Lower lobe of right lung (tissue), 2 donors: ENCODE results near the gene RBM48. TPM values are rescaled to one million over a fixed set of nuclear protein-coding genes. Genes with fewer than 3 reads are reported as not detected.
A peak's percentile ranks its signal among the peaks of the same experiment; 100 is the strongest.
"Not testable (repeated sequence)": the region's sequence is repeated elsewhere in the genome, so short reads cannot be mapped to it uniquely, and the experiment has no call there.

Experiments used
- ATAC-seq, 2 donors: fragments of 200-7000 bp; cut with Tn5 transposase; one replicate each; pipeline ENCODE4 v1.9.1; 2020 to 2022; ENCODE audit warnings: mild to moderate bottlenecking in 2 of 2, moderate library complexity in 2 of 2
- DNase-seq: peaks from one replicate; pipeline ENCODE4 v3.0.0-alpha.2; 2020
- H3K27ac ChIP-seq: fragments of 200-600 bp; one replicate; pipeline ENCODE4 v1.8.0; 2022
- H3K27me3 ChIP-seq: fragments of 200-600 bp; one replicate; pipeline ENCODE4 v1.8.0; 2022; ENCODE audit warnings: low read depth
- H3K36me3 ChIP-seq: fragments of 200-600 bp; one replicate; pipeline ENCODE4 v1.8.0; 2022; ENCODE audit warnings: mild to moderate bottlenecking
- H3K4me1 ChIP-seq: fragments of 200-600 bp; one replicate; pipeline ENCODE4 v1.8.0; 2022
- H3K4me3 ChIP-seq: fragments of 200-600 bp; one replicate; pipeline ENCODE4 v1.8.0; 2022; ENCODE audit warnings: mild to moderate bottlenecking
- H3K9me3 ChIP-seq: fragments of 200-600 bp; one replicate; pipeline ENCODE4 v1.8.0; 2022
- intact Hi-C: fragments of 100-400 bp; cut with DNase I; formaldehyde crosslinking; loops from one replicate; pipeline ENCODE4 v1.11.0; 2022
- total RNA-seq: library from RNA; stranded (reverse); fragmentation: NEBNext Ultra II Directional; extraction: Animal tissue kit (Norgen Biotek cat#: 25700); gene quantifications from one replicate; pipeline ENCODE4 v1.2.1, GENCODE V29; 2021
- TF ChIP-seq, protein P1 (sequence below): fragments of 200-600 bp; IDR thresholded peaks from one replicate; pipeline ENCODE4 v1.8.0; 2022; ENCODE audit warnings: antibody characterized with exemption, mild to moderate bottlenecking
- donor health status: DM: no; HTN: yes; CAD: no; lungs with severe emphysema.

The RBM48 gene
- total RNA-seq, 1 donor from 2014 or later, result 16.5 TPM

DNA sequence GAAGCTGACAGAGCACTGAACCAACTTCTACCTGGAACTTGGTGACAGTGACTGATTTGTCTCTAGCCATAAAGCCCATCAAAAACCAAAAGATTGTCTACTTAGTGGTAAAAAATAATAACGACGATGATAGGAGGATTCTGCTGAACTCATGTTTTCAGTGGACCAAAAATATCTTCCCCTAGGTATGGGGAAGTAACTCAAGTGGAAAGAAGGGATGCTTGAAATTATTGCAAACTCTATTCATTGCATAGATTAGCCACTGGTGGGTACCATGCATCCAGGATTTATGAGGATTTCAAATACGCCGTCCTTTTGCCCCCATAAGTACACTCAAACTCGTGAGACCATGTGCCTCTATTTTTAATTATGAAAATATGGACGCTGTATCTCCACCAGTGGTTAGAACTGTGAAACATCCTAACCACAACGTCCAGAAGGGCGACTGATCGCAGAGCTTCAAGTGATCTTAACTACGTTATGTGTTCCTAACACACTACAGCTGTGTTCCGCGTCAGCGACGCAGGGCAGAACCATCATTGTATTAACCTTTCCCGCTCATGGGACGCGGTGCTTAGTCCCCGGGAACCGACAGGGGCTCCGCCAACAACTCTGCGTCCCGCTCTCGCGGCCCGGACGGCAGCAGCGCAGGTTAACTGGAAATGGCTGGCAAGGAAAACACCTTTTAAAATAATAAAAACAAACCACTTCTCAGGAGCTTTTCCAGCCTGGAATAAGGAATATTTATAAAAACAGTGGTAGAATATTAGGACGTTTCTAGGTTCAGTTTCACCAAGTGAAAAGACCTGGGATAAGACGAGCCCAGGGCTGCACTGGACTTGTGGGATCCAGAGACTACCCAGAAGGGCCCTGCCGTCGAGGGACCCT, 1.1 kb upstream of the RBM48 start:
- Histone ChIP-seq H3K27me3 (no peaks in the 10 kb centered on the region), H3K4me3 (peak overlapping the region; percentile 90), H3K27ac (peak overlapping the region; percentile 92), H3K36me3 (peaks cover 25% of the 10 kb centered on the region), H3K4me1 (peaks cover 20% of the 10 kb centered on the region), H3K9me3 (no peaks in the 10 kb centered on the region)
- peak; percentile 61 for DNase-seq
- TF ChIP-seq, protein P1, sequence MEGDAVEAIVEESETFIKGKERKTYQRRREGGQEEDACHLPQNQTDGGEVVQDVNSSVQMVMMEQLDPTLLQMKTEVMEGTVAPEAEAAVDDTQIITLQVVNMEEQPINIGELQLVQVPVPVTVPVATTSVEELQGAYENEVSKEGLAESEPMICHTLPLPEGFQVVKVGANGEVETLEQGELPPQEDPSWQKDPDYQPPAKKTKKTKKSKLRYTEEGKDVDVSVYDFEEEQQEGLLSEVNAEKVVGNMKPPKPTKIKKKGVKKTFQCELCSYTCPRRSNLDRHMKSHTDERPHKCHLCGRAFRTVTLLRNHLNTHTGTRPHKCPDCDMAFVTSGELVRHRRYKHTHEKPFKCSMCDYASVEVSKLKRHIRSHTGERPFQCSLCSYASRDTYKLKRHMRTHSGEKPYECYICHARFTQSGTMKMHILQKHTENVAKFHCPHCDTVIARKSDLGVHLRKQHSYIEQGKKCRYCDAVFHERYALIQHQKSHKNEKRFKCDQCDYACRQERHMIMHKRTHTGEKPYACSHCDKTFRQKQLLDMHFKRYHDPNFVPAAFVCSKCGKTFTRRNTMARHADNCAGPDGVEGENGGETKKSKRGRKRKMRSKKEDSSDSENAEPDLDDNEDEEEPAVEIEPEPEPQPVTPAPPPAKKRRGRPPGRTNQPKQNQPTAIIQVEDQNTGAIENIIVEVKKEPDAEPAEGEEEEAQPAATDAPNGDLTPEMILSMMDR, result no peak
- intact Hi-C loops, result no loop called here
- peak; percentile 67 to 74 for ATAC-seq

DNA sequence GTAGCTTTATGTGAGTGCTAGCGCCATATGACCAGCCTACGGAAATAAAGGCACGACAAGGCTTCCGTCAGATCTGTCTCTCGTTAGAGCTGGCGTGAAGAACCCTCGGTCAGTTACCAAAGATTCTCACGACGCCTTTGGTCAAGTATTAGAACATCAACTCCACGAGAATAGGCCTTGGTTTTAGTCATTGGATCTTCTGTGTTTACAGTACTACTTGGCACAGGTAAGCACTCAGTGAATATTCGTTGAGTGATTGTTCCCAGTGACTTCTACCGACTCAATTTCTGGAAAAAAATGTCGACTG, 316 bp downstream of the RBM48 start:
- DNase-seq (no peak), ATAC-seq (peak in 1 of 2 donors; percentile 3)
- H3K27ac ChIP-seq, result peak overlapping the region; percentile 92
- intact Hi-C loops, result no loop called here
- peaks cover 20% of the 10 kb centered on the region for H3K4me1 ChIP-seq
- no peaks in the 10 kb centered on the region for H3K27me3 ChIP-seq
- no peaks in the 10 kb centered on the region for H3K9me3 ChIP-seq
- H3K4me3 ChIP-seq, result peak overlapping the region; percentile 90
- TF ChIP-seq, protein P1, result no peak
- peaks cover 39% of the 10 kb centered on the region for H3K36me3 ChIP-seq

DNA sequence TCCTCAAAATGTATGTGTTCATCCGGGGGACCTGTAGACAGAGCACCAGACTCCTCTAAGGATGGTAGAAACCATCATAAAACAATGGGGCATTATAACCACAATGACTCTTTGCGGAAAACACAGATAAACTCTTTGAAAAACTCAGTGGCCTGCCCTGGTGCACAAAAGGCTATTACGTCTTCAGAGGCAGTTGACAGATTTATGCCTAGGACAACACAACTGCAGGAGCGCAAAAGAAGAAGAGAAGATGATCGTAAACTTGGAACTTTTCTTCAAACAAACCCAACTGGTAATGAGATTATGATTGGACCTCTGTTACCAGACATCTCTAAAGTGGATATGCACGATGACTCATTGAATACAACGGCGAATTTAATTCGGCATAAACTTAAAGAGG, 6.0 kb downstream of the RBM48 start:
- H3K9me3 ChIP-seq, result no peaks in the 10 kb centered on the region
- H3K36me3 ChIP-seq, result peaks cover 96% of the 10 kb centered on the region
- no peak overlapping the region for H3K4me3 ChIP-seq
- H3K4me1 ChIP-seq, result peaks cover 9% of the 10 kb centered on the region
- DNase-seq (no peak), ATAC-seq (no peak)
- no peak overlapping the region for H3K27ac ChIP-seq
- intact Hi-C loops, result no loop called here
- no peaks in the 10 kb centered on the region for H3K27me3 ChIP-seq
- TF ChIP-seq, protein P1, result no peak

DNA sequence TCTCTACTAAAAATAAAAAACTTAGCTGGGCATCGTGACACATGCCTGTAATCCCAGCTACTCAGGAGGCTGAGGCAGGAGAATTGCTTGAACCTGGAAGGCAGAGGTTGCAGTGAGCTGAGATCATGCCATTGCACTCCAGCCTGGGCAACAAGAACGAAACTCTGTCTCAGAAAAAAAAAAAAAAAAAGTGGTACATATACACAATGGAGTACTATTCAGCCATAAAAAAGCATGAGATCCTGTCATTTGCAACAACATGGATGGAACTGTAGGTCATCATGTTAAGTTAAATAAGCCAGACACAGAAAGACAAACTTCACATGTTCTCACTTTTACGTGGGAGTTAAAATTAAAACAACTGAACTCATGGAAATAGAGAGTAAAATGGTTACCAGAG, 14.9 kb downstream of the RBM48 start:
- DNase-seq, H3K9me3 ChIP-seq, H3K4me1 ChIP-seq, intact Hi-C loops, H3K4me3 ChIP-seq, H3K27ac ChIP-seq, ATAC-seq, H3K27me3 ChIP-seq: not testable (repeated sequence)
- peaks cover 11% of the 10 kb centered on the region for H3K36me3 ChIP-seq

DNA sequence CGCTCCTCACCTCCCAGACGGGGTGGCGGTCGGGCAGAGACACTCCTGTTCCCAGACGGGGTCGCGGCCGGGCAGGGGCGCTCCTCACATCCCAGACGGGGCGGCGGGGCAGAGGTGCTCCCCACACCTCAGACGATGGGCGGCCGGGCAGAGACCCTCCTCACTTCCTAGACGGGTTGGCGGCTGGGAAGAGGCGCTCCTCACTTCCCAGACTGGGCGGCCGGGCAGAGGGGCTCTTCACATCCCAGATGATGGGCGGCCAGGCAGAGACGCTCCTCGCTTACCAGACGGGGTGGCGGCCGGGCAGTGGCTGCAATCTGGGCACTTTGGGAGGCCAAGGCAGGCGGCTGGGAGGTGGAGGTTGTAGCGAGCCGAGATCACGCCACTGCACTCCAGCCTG, 16.5 kb downstream of the RBM48 start:
- ATAC-seq, H3K4me3 ChIP-seq, H3K27me3 ChIP-seq, intact Hi-C loops, H3K36me3 ChIP-seq, H3K27ac ChIP-seq, DNase-seq, H3K9me3 ChIP-seq, H3K4me1 ChIP-seq: not testable (repeated sequence)

DNA sequence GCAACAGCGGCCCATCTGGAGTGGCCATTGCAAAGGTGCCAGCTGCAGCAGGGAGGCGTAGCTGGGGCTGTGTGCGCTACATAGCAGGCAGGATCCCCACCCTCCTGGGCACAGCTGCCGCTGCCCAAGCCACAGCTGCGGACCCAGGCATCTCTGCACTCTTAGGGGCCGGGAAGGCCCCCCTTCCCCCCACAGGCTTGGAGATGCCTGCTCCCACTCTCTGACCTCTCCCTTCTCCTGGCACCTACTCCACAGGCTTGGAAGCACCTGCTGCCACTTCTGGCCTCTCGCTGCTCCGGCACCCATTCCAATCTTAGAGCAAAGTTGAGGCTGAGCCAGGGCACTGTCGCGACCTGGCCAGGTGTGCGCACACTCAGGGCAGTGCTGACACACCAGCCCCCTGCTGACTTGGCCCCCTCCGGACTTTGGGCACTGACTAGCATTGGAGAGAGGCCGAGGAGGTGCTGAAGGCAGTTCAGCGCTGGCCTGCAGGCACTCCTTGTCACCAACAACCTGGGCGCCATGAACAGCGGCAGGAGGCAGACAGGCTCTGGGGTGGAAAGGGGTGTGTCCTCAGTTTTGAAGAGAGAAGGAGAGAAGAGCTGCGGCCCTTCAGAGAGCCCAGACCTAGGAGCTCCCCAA, 18.4 kb downstream of the RBM48 start:
- Histone ChIP-seq H3K36me3 (no peaks in the 10 kb centered on the region), H3K4me1 (no peaks in the 10 kb centered on the region), H3K9me3 (no peaks in the 10 kb centered on the region), H3K4me3 (no peak overlapping the region), H3K27me3 (no peaks in the 10 kb centered on the region), H3K27ac (no peak overlapping the region)
- DNase-seq (no peak), ATAC-seq (no peak)
- TF ChIP-seq, protein P1, result no peak
- intact Hi-C loops, result no loop called here
